Forelimb muscle (tissue), 1 donor: ENCODE data around the gene CUL2. TPM values are rescaled to one million over a fixed set of nuclear protein-coding genes. Genes with fewer than 3 reads are reported as not detected.
"Not testable (repeated sequence)": the region's sequence is repeated elsewhere in the genome, so short reads cannot be mapped to it uniquely, and the experiment has no call there.

Experiments used
- DNase-seq: peaks from one replicate; pipeline ENCODE4 v3.0.0-alpha.2; 2013; ENCODE audit warnings: low read depth
- polyA plus RNA-seq: library from polyadenylated mRNA; unstranded; fragments of 120-200 nt; gene quantifications from one replicate; pipeline ENCODE4 v1.2.1, GENCODE V29; 2013; ENCODE audit not compliant: insufficient read length

CUL2 gene
- 42.5 TPM for polyA plus RNA-seq

DNA sequence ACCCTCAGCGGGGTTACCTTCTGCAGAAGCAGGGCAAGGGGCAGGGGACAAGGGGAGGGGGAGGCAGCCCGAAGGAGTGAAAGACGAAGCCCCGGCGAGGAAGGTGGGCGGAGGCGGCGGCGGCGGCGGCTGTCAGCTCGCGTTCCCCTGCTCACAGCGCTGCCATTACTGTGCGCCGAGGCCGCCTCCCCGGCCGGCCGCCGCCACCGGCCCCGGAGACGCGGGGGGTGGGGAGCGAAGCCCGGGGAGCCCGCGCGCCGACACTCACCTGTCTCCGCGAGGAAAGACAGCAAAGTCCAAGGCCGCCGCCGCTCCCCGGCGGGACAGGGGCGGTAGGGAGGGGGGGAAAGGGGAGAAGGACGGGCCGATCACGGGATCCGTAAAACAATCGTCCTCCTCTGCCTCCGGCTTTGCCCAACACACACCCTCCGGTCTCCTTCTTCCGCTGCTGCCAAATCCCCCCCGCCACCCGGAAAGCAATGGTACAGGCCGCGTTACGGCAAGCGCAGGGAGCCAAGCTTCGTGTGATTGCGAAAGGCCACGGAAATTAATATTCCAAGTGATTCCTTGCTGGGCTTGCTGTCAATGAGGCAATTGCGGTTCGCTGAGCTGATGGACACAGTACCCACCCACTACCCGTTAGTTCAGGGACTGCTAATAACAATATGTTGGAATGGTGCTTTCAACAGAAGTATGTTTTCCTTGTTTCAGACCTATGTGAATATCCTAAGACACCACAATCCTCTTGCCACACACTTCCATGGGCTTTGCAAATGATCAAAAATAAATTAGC is at the start of gene CUL2:
TSS of gene CUL2 (minus strand) at position 180 of the 793 bp plus-strand sequence. CDS start 19,024 bp downstream, outside the sequence.
- DNase-seq: peak; percentile 76

DNA sequence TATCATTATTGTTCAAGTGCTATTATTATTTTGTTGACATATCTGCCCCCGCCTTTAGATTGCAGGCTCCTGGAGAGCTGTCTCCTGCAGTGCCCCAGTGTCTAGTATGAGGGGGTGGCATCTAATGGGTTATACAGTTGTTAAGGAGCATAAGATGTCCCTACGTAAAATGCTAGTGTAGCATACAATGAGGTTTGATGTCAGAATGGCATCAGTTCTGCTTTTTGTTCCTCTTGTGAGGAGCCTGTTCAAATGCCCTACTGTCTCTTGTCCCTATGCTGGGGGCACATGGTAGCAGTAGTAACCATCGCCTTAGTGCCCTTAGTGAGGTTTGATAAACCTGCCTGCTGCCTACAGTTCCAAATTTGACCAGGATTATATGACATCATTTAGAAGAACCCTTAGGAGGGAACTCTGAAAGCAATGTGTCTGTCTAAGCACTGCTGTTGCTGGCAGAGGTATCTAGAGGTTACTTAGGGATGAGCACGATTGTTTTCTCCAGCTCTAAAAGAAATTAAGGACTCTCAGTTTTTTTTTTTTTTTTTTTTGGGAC is 46.2 kb upstream of the CUL2 start:
- DNase-seq: no peak

DNA sequence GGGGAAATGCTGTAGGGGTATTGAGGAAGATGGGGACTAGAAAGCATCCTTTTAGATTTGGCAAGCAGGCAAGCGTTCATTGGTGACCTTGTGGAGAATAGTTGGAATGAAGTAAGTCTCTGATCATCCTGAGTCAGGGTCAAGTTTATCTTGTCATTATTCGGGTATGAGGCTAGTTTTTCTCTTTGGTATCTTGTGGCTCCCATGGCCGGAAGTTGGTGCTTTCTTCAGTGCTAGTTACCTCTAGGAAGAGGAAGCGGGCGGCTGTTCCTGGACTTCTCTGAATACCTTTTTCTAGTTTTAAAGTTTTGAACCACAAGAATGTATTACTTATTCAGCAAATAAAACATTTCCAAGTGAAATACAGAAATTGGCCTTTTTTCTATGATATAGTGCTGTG is 45.7 kb upstream of the CUL2 start:
- no peak for DNase-seq

DNA sequence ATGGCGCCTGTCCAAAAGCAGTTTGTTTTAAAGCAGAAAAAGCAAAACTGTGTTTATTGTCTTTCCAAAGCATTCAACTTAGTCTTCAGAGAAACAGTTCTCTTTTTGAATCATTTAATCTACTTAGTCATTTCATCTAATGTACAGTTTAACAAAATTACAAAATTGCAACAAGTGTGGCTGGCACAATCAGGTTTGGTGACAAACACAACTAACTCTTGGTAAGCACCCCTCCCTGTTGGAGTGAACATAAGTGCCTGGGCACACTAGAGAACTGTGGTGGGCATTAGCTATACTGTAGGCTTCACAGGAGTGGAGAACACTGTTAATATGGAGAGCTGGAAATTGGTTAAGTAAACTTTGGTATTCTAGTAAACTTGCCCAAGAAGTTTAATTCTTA is 43.4 kb upstream of the CUL2 start:
- no peak for DNase-seq

DNA sequence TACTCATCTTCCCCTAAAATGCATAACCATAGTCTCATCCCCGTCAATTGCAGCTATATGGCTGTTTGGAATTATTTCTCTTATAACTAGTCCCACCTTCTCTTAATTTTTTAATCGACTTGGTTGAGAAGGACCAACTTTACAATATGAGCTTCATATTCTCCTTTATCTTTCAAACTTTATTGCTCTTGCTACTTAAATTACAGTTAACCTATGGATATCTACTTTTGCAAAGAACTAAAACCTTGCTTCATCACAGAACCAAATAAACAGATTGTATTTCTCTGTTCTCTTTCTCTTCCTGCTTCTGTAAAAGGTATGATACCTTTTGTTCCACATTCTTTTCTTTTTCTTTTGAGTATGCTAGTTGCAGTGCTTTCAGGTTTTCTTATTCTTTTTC is 42.6 kb upstream of the CUL2 start:
- DNase-seq: no peak

DNA sequence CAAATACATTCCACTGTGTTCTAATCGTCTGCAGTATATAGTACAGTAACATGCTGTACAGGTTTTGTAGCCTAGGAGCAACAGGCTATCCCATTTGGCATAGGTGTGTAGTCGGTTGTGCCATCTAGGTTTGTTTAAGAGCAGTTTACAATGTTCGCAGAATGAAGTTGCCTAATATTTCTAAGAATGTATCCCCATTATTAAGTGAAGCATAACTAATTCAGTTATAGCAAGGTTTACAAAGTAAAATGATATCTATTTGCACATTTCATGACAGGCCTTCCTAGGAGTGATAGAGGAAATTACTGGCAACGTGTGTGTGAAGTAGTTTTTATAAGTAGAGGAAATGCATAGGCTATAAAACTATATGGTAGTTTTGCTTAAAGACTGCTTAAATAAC is 40.5 kb upstream of the CUL2 start:
- no peak for DNase-seq

DNA sequence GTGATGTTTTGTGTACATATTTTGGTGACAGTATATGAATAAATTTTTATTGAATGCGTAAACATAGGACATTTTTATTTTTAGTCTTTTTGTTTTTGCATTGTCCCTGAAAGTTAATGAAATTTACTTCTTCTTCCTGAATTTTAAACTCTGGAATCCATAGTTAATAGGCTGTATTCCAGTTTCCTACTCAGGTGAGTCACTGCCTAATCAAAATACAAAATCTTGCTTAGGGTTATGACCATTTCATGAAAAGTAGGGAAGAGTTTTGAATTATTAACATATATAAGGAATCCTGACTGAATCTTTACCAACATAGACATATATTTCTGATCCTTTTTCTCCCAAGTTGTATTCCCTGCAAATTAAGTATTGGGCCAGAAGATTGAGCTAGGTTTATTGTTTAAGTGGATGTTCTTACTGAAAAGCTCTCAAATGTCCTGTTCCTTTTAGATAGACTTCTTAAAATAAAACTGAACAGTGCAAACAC is 39.1 kb upstream of the CUL2 start:
- no peak for DNase-seq

DNA sequence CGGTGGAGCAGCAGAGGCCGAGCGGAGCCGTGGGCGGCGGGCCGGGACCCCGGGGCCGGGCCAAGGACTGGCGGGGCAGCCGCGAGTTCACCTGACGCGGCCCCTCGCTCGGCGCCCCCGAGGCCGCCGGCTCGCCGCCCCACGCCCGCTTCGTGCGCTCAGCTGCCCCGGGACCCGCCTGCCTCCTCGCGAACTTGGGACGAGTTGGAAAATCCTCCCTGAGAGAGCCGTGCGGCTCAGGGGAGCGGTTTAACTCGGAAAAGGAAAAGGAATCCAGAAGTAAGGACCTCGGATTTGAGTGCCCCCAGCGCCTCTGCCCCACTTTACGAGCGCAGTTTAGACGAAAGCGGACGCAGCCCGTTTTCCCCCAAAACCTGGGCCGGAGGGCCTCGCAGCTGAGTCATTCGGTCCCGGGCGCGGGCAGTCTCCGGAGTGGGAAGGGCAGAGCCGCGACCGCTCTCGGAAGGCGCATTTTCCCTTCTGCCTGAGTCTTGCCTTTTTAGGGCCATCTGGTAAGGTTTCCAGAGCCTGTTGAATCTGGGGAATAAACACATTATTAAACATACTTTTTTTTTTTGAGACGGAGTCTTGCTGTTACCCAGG is 37.2 kb upstream of the CUL2 start:
- peak; percentile 14 for DNase-seq

DNA sequence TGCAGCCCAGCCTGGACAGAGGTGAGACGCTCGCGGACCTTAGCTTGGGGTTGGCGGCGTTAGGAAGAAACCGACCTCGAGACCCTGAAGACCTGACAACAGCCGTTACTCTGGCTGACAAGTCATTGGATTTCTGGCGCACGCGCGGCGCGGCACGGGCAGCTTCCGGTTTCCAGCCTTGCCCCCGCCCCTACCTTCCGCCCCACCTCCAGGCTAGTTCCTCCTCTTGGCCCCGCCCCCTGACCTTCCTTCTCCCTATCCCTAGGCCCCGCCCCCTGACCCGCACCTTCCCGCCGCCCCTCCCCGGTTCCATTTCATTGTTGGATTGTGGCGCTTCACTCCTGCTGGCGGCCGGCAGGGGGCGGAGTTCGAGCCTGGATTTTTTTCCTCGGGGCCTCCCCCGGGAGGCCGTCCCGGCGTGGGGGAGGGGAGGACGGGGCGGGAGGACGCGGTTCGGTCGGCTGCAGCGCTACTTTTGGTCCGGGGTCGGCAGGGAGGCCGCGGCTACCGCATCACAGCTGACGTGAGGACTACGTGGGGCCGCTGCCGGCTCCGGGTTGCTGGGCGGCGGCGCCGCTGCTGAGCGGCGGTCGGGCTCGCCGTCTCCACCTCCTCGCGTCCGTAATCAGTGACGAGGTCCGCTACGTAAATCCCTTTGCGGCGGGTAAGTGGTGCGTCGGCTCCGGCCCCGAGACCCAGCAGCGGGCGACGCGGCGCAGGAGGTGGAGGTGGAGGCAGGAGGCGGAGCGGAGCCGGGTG is 36.6 kb upstream of the CUL2 start, which contains the start of gene CREM:
TSS of gene CREM (plus strand) at position 317 of the 759 bp plus-strand sequence. CDS start 10,990 bp downstream, outside the sequence.
- DNase-seq: peak; percentile 90

DNA sequence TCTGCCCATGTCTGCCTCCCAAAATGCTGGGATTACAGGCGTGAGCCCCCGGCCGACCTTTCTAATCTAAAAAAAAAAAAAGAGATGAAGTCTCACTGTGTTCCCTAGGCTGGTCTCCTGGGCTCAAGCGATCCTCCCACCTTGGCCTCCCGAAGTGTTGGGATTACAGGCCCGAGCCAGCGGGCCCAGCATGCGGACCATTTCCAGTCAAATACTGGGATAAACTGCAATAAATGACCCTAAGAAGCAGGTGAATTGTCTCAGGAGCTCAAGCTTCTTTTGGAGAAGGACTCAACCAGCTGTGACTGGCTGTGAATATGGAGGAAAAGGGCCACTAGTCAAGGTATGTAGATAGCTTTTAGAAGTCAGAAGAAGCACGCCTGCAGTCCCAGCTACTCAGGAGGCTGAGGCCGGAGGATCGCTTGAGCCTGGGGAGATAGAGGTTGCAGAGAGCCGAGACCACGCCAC is 36.0 kb upstream of the CUL2 start:
- no peak for DNase-seq

DNA sequence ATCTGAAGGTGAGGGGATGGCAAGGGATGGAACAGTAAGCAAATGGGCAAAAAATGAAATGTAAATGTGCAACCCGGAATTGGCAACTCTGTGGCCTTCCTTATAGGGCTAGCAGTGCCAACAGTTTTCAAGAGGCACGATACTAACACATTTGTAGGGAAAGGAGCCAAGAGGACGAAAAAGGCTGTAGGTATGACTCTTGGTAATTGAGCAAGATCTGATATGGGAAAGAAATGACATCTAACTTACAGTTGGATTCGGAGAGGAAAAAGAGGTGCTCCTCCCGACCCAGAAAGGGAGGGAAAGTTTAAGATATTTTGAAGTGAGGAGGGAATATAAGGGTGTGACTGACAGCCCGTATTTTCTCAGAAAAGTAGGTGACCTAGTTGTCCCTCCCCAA is 34.4 kb upstream of the CUL2 start:
- DNase-seq: no peak

DNA sequence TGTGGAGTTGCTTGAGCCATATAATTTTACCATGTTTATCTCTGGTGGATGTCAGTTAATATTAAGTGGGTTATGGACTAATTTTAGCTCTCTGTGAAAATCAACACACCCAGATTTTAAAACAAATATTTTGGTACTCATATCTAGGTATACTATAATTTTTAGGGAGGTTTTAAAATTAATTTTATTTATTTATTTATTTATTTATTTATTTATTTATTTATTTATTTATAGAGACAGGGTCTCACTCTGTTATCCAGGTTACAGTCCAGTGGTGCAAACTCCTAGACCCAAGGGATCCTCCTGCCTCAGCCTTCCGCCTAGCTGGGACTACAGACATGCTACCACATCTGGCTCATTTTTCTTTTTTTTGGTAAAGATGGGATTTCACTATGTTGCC is 29.2 kb upstream of the CUL2 start:
- no peak for DNase-seq

DNA sequence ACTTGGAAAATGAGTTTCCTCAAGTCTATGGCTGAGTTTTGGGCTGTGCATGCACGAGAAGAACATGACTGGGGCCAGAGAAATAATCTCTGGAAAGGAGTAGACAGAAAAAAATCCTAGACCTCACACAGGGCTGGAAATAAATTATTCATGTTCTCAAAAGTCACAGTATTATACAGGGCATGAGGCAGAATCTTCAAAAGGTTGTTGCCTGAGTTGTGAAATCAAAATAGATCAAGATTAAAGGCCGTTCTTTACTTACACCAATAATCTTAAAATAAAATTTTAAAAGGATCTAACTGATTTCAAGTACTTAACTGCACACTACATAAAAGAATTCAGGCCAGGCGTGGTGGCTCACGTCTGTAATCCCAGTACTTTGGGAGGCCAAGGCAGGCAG is 22.4 kb upstream of the CUL2 start:
- no peak for DNase-seq

DNA sequence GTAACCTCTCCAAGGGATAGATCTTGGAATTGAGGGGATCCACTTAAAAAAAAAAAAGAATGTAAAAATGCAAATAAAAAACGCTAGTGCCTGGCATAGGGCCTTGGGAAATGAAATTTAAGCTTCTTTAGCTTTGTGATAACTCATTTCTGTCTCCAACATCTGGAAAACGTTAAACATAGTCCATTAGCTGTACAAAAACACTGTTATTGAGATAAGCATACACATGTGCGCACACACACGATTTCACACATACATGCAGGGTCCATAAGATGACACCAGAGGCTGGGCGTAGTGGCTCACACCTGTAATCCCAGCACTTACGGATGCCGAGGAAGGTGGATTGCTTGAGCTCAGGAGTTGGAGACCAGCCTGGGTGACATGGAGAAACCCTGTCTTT is 13.7 kb upstream of the CUL2 start:
- no peak for DNase-seq

DNA sequence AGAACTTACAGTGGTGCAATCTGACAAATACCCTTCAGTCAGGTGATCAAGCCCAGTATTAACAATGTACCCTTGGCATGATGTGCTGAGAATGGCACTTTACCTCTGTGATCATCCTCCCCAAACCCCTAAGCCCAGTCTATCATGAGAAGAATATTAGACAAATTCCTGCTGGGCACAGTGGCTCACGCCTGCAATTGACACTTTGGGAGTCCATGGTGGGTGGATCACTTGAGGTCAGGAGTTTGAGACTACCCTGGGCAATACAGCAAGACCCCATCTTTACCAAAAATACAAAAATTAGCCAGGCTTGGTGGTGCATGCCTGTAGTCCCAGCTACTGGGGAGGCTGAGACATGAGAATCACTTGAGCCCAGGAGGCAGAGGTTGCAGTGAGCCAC is 7.4 kb upstream of the CUL2 start:
- DNase-seq: no peak

DNA sequence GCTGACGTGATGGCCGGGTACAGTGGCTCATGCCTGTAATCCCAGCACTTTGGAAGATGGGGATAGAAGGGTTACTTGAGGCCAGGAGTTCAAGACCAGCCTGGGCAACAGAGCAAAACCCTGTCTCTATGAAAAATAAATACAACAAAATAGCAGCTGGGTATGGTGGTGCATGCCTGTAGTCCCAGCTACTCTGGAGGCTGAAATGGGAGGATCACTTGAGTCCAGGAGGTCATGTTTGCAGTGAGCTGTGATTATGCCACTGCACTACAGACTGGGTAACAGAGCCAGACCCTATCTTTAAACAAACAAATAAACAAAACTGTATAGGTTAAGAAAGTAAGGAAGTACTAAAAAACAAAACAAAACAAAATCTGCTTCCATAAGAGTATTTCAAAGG is 6.2 kb upstream of the CUL2 start:
- no peak for DNase-seq

DNA sequence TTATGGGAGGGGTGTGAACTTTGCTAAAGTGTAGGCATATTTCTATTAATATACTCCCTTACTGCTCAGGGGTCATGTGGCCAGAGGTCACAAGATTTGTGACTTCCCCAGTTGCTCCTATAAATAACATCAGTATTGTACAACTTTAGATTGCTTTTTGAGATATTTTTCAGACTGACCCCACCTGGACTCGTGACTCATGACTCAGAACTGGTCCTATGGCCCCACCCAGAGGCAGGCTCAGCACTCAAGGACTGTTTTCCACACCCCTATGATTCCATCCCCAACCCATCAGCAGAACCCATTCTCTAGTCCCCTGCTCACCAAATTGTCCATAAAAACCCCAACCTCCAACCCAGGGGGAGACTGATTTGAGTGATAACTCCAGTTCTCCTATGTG is 2.7 kb upstream of the CUL2 start:
- no peak for DNase-seq

DNA sequence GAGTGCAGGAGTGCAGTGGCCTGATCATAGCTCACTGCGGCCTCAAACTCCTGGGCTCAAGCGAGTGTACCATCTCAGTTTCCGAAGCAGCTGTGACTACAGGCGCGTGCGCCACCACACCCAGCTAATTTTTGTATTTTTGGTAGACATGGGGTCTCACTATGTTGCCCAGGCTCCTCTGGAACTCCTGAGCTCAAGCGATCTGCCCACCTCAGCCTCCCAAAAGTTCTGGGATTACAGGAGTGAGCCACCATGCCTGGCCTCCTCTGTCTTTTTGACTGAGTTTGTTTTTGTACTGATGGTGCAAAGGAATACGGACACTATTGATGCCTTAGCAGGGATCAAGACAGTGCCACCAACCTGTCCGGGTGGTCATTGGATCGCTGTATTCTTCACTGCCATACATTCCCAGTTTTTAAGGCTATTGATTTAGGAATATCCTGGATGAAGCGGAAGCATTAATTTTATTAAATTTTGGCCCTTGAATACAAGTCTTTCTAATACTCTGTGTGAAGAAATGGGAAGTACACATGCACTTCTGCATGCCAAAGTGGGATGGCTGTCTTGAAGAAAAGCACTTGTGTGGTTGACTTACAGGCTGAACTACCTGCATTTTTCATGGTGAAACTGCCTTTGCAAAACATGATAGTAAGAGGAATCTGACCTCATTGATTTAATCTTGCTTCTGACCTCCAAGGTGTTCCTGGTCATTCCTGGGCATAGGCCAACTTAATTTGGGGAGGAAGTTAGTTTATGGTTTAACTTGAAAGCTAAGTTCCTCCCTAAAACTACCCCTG is 2.1 kb upstream of the CUL2 start:
- DNase-seq: no peak

DNA sequence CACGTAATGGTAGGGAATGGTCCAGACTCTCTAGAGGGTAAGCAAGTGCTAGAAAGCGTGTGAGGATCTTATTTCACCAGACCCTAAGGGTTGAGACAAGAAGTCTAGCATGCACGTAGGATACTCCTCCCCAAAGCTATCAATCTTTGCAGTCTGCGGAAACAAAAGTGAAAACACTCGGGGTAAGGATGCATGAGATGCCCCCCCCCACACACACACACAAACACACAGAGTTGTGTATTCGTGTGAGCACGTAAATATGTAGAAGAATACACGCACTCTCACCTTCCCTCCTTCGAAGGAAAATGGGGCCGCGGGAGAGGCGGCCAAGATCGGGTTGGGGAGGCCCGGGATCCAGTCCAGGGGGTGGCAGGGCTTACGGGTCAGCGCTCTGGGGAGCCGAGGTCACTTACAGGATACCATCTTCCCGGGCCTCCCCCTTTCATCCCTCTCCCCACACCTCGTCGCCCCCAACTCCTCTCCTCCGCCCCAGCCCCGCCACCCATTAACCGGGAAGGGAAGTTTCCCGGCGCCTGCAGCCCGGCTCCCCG is 455 bp downstream of the CUL2 start:
- DNase-seq: no peak

DNA sequence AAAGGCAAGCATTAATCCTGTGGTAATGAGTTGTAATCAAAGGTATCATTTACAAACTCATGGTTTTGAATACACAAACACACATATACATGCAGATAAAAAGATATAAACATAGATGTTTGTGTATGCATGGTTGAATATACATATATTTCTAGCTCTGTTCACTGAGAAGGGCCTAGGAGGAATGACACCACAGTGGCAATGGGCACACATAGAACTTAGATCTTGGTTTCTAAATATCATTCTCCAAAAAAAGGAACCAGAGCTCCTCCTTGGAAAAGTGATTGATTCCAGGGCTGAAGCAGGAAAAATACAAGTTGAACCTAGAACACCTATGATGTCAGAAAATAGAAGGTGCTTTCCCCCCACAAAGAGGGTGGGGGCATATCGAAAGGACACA is 6.9 kb downstream of the CUL2 start:
- DNase-seq: no peak

DNA sequence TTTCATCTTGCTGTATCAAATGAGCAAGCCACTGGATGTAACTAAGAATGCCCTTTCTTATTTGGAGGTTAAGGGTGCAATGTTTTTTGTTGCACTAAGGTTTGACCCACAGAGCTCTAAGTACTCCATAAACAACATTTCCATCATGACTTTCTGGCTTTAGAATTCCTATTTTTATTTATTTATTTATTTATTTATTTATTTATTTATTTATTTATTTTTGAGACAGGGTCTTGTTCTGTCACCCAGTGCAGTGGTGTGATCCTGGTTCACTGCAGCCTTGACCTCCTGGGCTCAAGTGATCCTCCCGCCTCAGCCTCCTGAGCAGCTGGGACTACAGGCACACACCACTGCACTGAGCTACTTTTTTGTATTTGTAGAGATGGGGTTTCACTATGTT is 9.9 kb downstream of the CUL2 start:
- not testable (repeated sequence) for DNase-seq
